GM12878 (cell line): Measurements from ENCODE around the gene SLC35E1. TPM values are rescaled to one million over a fixed set of nuclear protein-coding genes. Genes with fewer than 3 reads are reported as not detected.

ENCODE experiments used
- ESRRA ChIP-seq: IDR thresholded peaks from 2 replicates; pipeline ENCODE4 v1.6.1; 2012; ENCODE audit warnings: mild to moderate bottlenecking, low read length, improper control_type of control experiment
- EZH2 ChIP-seq: IDR thresholded peaks from 2 replicates; pipeline ENCODE4 v1.6.1; 2012; ENCODE audit warnings: low read depth, mild to moderate bottlenecking, control low read depth, inconsistent platforms, low read length, borderline replicate concordance; ENCODE audit not compliant: control insufficient read depth
- MYC ChIP-seq: IDR thresholded peaks from 2 replicates; pipeline ENCODE4 v1.6.1; 2011; ENCODE audit warnings: mild to moderate bottlenecking, low read length, moderate library complexity, inconsistent platforms; ENCODE audit not compliant: insufficient read depth, insufficient replicate concordance, insufficient read length, severe bottlenecking
- NR2F1 ChIP-seq: fragments of 450-650 bp; conservative IDR thresholded peaks from 2 replicates; pipeline ENCODE4 v1.6.1; 2017; ENCODE audit warnings: mild to moderate bottlenecking
- polyA plus RNA-seq, 11 experiments: library from polyadenylated mRNA; depleted of rRNA in 4 of 11; unstranded in 6 of 11; stranded (reverse) in 5 of 11; fragments of >200 nt; fragmentation: Nextera tagmentation in 4 of 11; fragmentation: Illumina TruSeq in 1 of 11; extraction: Ambion mirVana in 4 of 11; extraction: Trizol in 1 of 11; gene quantifications; 1 replicate in 1 of 11; 2 replicates in 10 of 11; pipeline versions ENCODE4 v1.2.1 to v1.2.3, GENCODE V29; 2011 to 2016; ENCODE audit warnings: inconsistent platforms in 2 of 11, missing spikeins in 2 of 11, low read depth in 1 of 11
- total RNA-seq, 4 experiments: library from RNA; depleted of rRNA in 3 of 4; stranded (reverse); fragments of >200 nt in 3 of 4; fragmentation: Illumina TruSeq in 1 of 4; extraction: Trizol in 1 of 4; gene quantifications; 2 replicates each; pipeline versions ENCODE4 v1.2.1 to v1.2.3, GENCODE V29; 2013 to 2021
- TF ChIP-seq, protein P1 (sequence below): fragments of 450-650 bp; IDR thresholded peaks from 2 replicates; pipeline ENCODE4 v1.6.1; 2017; ENCODE audit warnings: mild to moderate bottlenecking, moderate library complexity
- TF ChIP-seq, protein P2 (sequence below): IDR thresholded peaks from 2 replicates; pipeline ENCODE4 v1.6.1; 2011; ENCODE audit warnings: borderline replicate concordance, low read depth, mild to moderate bottlenecking, moderate library complexity, low read length; ENCODE audit not compliant: insufficient read depth, poor library complexity, severe bottlenecking
- TF ChIP-seq, protein P3 (sequence below): fragments of 450-650 bp; IDR thresholded peaks from 2 replicates; pipeline ENCODE4 v1.6.1; 2017; ENCODE audit warnings: low read depth, mild to moderate bottlenecking, moderate library complexity

SLC35E1 gene
- total and polyA plus RNA-seq, 10 of the 15 experiments (the other 5 are each of a cell fraction or from before 2014, with no cell fraction given), result 11.3 to 37.7 (median 22.1) TPM

DNA sequence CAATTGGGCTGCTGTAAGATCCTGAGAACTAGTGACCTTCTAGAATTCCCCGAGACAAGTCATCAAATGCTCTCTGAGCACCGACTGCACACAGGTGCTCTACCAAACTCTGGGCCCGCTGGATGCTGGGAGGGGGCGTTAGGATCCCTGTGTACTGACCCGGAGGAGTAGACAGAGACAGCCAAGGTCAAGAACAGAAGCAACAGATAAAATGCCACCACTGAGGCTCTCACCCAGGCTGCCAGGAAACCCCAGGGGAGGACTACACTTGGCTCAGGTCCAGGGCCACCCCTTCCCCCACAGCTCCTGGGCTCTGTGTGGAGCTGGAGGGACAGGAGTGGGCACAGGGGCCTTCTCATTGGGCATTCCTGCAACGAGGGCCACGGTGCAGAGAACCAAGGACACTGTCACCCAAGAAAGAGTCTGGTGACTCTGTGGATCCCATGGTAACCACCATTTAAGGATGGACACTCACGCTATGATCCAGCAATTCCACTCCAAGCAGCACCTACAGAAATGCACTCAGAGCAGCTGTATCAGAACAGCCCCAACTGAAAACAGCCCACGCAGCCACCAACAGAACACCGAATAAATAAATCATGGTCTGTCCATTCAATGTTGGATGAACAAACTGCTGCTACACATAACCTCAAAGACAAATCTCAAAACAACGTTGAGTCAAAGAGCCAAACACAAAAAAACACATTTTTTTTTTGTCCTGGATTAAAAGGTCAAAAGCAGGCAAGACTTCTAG lies 16.8 kb upstream of the SLC35E1 start (continued):
- TF ChIP-seq, protein P1, sequence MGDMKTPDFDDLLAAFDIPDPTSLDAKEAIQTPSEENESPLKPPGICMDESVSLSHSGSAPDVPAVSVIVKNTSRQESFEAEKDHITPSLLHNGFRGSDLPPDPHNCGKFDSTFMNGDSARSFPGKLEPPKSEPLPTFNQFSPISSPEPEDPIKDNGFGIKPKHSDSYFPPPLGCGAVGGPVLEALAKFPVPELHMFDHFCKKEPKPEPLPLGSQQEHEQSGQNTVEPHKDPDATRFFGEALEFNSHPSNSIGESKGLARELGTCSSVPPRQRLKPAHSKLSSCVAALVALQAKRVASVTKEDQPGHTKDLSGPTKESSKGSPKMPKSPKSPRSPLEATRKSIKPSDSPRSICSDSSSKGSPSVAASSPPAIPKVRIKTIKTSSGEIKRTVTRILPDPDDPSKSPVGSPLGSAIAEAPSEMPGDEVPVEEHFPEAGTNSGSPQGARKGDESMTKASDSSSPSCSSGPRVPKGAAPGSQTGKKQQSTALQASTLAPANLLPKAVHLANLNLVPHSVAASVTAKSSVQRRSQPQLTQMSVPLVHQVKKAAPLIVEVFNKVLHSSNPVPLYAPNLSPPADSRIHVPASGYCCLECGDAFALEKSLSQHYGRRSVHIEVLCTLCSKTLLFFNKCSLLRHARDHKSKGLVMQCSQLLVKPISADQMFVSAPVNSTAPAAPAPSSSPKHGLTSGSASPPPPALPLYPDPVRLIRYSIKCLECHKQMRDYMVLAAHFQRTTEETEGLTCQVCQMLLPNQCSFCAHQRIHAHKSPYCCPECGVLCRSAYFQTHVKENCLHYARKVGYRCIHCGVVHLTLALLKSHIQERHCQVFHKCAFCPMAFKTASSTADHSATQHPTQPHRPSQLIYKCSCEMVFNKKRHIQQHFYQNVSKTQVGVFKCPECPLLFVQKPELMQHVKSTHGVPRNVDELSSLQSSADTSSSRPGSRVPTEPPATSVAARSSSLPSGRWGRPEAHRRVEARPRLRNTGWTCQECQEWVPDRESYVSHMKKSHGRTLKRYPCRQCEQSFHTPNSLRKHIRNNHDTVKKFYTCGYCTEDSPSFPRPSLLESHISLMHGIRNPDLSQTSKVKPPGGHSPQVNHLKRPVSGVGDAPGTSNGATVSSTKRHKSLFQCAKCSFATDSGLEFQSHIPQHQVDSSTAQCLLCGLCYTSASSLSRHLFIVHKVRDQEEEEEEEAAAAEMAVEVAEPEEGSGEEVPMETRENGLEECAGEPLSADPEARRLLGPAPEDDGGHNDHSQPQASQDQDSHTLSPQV, result peak; percentile 25; the same call in 1 of the 2 replicates
- TF ChIP-seq, protein P2, sequence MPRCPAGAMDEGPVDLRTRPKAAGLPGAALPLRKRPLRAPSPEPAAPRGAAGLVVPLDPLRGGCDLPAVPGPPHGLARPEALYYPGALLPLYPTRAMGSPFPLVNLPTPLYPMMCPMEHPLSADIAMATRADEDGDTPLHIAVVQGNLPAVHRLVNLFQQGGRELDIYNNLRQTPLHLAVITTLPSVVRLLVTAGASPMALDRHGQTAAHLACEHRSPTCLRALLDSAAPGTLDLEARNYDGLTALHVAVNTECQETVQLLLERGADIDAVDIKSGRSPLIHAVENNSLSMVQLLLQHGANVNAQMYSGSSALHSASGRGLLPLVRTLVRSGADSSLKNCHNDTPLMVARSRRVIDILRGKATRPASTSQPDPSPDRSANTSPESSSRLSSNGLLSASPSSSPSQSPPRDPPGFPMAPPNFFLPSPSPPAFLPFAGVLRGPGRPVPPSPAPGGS, result peak; percentile 9
- TF ChIP-seq NR2F1, result 0 out of 2 replicates have a peak, but pooled peaks have one; percentile 3
- TF ChIP-seq, protein P3, sequence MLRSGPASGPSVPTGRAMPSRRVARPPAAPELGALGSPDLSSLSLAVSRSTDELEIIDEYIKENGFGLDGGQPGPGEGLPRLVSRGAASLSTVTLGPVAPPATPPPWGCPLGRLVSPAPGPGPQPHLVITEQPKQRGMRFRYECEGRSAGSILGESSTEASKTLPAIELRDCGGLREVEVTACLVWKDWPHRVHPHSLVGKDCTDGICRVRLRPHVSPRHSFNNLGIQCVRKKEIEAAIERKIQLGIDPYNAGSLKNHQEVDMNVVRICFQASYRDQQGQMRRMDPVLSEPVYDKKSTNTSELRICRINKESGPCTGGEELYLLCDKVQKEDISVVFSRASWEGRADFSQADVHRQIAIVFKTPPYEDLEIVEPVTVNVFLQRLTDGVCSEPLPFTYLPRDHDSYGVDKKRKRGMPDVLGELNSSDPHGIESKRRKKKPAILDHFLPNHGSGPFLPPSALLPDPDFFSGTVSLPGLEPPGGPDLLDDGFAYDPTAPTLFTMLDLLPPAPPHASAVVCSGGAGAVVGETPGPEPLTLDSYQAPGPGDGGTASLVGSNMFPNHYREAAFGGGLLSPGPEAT, result peak; percentile 6; the same call in 1 of the 2 replicates
- peak; percentile 16 for TF ChIP-seq MYC
- no peak for TF ChIP-seq EZH2
- no peak; the same call in 1 of the 2 replicates for TF ChIP-seq ESRRA
